Gastroesophageal sphincter (tissue), 3 donors: Measurements from ENCODE around the gene CELSR1.

ENCODE experiments used
- CTCF ChIP-seq, 4 experiments: fragments of 200-600 bp in 2 of 4; fragments of 450-650 bp in 2 of 4; sonication (generic) in 1 of 4; IDR thresholded peaks; one replicate each; pipeline ENCODE4 v1.5.1; 2017 to 2019; ENCODE audit warnings: antibody characterized with exemption in 4 of 4, mild to moderate bottlenecking in 2 of 4, moderate library complexity in 2 of 4
- POLR2A ChIP-seq, 2 donors: fragments of 450-650 bp; IDR thresholded peaks; one replicate each; pipeline ENCODE4 v1.6.1; 2017; ENCODE audit warnings: antibody characterized with exemption in 2 of 2, mild to moderate bottlenecking in 2 of 2, moderate library complexity in 1 of 2
- POLR2AphosphoS5 ChIP-seq: sonication (generic); formaldehyde crosslinking; IDR thresholded peaks from one replicate; pipeline ENCODE4 v1.6.1; 2017; ENCODE audit warnings: antibody characterized with exemption

- TF ChIP-seq POLR2AphosphoS5 (peak; percentile 68), POLR2A (IDR thresholded peaks at IDR 0.05) (no peak), CTCF (IDR thresholded peaks at IDR 0.05) (no peak)
Observed at GRCh38 chr22:46547179-46547882, 9.9 kb upstream of the CELSR1 start.
